Stomach (tissue), 9 donors: Measurements from ENCODE around the gene PLXNB1. TPM values are rescaled to one million over a fixed set of nuclear protein-coding genes. Genes with fewer than 3 reads are reported as not detected.
"Not testable (repeated sequence)": the region's sequence is repeated elsewhere in the genome, so short reads cannot be mapped to it uniquely, and the experiment has no call there.

Experiments
- DNase-seq, 2 donors: peaks; one replicate each; pipeline versions ENCODE4 v3.0.0 to v3.0.0-alpha.2; 2013 to 2019
- H3K27ac ChIP-seq, 5 donors: fragments of 200-600 bp in 4 of 5; sonication (generic) in 4 of 5; one replicate each; pipeline ENCODE4 v1.5.1; 2013 to 2019; ENCODE audit warnings: mild to moderate bottlenecking in 1 of 5, moderate library complexity in 1 of 5
- H3K27me3 ChIP-seq, 3 donors: fragments of 200-600 bp; sonication (generic); one replicate each; pipeline ENCODE4 v1.5.1; 2017 to 2019; ENCODE audit warnings: mixed run types in 1 of 3
- H3K36me3 ChIP-seq, 4 donors: fragments of 200-600 bp; sonication (generic); 1 replicate in 3 of 4; 2 replicates in 1 of 4; pipeline ENCODE4 v1.5.1; 2016 to 2019
- H3K4me1 ChIP-seq, 4 donors: fragments of 200-600 bp; sonication (generic); one replicate each; pipeline ENCODE4 v1.5.1; 2016 to 2019
- H3K4me3 ChIP-seq, 4 donors: fragments of 200-600 bp; sonication (generic) in 3 of 4; one replicate each; pipeline ENCODE4 v1.5.1; 2016 to 2019; ENCODE audit warnings: mild to moderate bottlenecking in 1 of 4
- H3K9me3 ChIP-seq, 4 donors: fragments of 200-600 bp; sonication (generic); one replicate each; pipeline ENCODE4 v1.5.1; 2016 to 2019
- EP300 ChIP-seq: sonication (generic); formaldehyde crosslinking; IDR thresholded peaks from one replicate; pipeline ENCODE4 v1.6.1; 2017; ENCODE audit warnings: antibody characterized with exemption
- POLR2A ChIP-seq, 4 donors: fragments of 450-650 bp; IDR thresholded peaks; one replicate each; pipeline ENCODE4 v1.6.1; 2016; ENCODE audit warnings: antibody characterized with exemption in 4 of 4, control low read depth in 2 of 4, mild to moderate bottlenecking in 1 of 4, moderate library complexity in 1 of 4
- POLR2AphosphoS5 ChIP-seq, 3 donors: sonication (generic); formaldehyde crosslinking; IDR thresholded peaks; one replicate each; pipeline ENCODE4 v1.6.1; 2016; ENCODE audit warnings: antibody characterized with exemption in 3 of 3
- WGBS, 5 donors: extraction: QIAGEN DNeasy Blood & Tissue Kit in 3 of 5; methylation state at CpG; one replicate each; pipeline versions ENCODE4 v1.1.5 to v1.1.7; 2013 to 2018; 5-methylcytosine and 5-hydroxymethylcytosine counted together
- intact Hi-C: fragments of 100-400 bp; cut with DNase I; formaldehyde crosslinking; loops from one replicate; pipeline ENCODE4 v1.15.1; 2023; ENCODE audit warnings: low total_unique reads
- polyA plus RNA-seq, 3 donors: library from polyadenylated mRNA; stranded (reverse); fragments of 200-250 nt; gene quantifications; one replicate each; pipeline ENCODE4 v1.2.3, GENCODE V29; 2013
- total RNA-seq, 5 donors: library from RNA; depleted of rRNA; stranded (reverse); fragments of >200 nt; gene quantifications; one replicate each; pipeline versions ENCODE4 v1.1.0 to v1.2.3, GENCODE V29; 2014 to 2016
- TF ChIP-seq, protein P1 (sequence below), 7 experiments: fragments of 450-650 bp in 4 of 7; fragments of 200-600 bp in 3 of 7; sonication (generic) in 3 of 7; IDR thresholded peaks; one replicate each; pipeline ENCODE4 v1.5.1; 2016 to 2019; ENCODE audit warnings: antibody characterized with exemption in 7 of 7, control low read depth in 2 of 7, mild to moderate bottlenecking in 1 of 7
- donor health status: healthy with polysubstance abuse.
- donor health status: Bipolar disorder and iron deficiency.
- donor health status: healthy.

The PLXNB1 gene
- total and polyA plus RNA-seq, 8 donors: 13.9 to 874 (median 135) TPM

DNA sequence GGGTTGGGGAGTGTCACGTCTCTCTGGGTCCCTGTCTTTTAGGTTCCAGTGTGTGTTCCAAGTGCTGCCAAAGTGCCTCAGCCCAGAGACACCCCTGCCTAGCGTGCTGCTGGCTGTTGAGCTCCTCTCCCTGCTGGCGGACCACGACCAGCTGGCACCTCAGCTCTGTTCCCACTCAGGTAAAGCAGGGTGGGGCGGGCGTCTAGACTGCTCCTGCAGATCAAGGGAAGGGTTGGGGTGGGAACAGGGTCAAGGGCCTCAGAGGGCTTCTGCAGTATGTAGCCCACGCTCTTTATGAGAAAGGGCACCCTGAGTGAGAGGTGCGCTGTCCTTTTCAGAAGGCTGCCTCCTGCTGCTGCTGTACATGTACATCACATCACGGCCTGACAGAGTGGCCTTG, 33.8 kb upstream of the PLXNB1 start:
- 81 to 90% (median 83%) methylated on average over 7 to 9 of the region's 9 CpGs for WGBS, 5 donors
- peaks cover 34 to 44% (median 39%) of the 10 kb centered on the region in 4 donors for H3K4me1 ChIP-seq
- intact Hi-C loops: loop anchor here (5.0 kb wide), 1 partner anchor 89 kb away; no protein-coding TSS in a partner anchor
- DNase-seq: no peak
- H3K9me3 ChIP-seq: no peaks in the 10 kb centered on the region
- TF ChIP-seq POLR2AphosphoS5 (IDR thresholded peaks at IDR 0.05): no peak
- no peak for TF ChIP-seq EP300
- TF ChIP-seq POLR2A (IDR thresholded peaks at IDR 0.05): no peak
- TF ChIP-seq, protein P1, sequence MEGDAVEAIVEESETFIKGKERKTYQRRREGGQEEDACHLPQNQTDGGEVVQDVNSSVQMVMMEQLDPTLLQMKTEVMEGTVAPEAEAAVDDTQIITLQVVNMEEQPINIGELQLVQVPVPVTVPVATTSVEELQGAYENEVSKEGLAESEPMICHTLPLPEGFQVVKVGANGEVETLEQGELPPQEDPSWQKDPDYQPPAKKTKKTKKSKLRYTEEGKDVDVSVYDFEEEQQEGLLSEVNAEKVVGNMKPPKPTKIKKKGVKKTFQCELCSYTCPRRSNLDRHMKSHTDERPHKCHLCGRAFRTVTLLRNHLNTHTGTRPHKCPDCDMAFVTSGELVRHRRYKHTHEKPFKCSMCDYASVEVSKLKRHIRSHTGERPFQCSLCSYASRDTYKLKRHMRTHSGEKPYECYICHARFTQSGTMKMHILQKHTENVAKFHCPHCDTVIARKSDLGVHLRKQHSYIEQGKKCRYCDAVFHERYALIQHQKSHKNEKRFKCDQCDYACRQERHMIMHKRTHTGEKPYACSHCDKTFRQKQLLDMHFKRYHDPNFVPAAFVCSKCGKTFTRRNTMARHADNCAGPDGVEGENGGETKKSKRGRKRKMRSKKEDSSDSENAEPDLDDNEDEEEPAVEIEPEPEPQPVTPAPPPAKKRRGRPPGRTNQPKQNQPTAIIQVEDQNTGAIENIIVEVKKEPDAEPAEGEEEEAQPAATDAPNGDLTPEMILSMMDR (IDR thresholded peaks at IDR 0.05): no peak
- H3K27ac ChIP-seq: peak overlapping the region in 2 of 5 donors; percentile 97 to 100
- H3K4me3 ChIP-seq: no peak overlapping the region
- H3K27me3 ChIP-seq: no peaks in the 10 kb centered on the region
- H3K36me3 ChIP-seq: peaks cover 51 to 60% (median 54%) of the 10 kb centered on the region in 4 donors

DNA sequence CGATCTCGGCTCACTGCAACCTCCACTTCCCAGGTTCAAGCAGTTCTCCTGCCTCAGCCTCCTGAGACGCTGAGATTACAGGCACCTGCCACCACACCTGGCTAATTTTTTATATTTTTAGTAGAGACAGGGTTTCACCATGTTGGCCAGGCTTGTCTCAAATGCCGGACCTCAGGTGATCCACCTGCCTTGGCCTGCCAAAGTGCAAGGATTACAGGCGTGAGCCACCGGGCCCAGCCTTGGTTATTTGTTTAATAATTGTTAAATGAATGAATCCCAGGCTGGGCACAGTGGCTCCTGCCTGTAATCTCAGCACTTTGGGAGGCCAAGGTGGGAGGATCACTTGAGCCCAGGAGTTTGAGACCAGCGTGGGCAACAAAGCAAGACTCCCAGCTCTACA, 31.9 kb upstream of the PLXNB1 start:
- WGBS, 5 donors: 81 to 87% (median 87%) methylated on average over 7 of the region's 7 CpGs

DNA sequence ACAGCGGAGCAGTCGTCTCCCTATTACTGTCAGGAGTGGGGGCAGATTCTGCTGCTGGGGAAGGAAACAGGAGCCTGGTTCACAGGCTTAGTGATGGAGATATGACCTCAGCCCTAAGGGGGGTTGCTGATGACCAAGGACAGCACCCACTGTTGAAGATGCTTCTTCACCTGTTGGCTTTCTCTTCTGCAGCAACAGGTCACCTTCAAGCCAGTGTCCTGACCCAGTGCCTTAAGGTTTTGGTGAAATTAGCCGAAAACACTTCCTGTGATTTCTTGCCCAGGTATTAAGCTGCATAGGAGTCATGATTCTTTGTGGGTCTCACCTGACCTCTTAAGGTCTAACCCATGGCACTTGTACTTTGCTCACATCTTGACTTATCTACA, 30.6 kb upstream of the PLXNB1 start:
- H3K4me1 ChIP-seq: peaks cover 7 to 13% (median 11%) of the 10 kb centered on the region in 4 donors
- WGBS, 5 donors: 90 to 98% (median 92%) methylated on average over 3 of the region's 3 CpGs
- H3K4me3 ChIP-seq: no peak overlapping the region
- intact Hi-C loops: loop anchor here (5.0 kb wide), 1 partner anchor 92 kb away; no protein-coding TSS in a partner anchor
- peaks cover 32 to 72% (median 65%) of the 10 kb centered on the region in 4 donors for H3K36me3 ChIP-seq
- H3K9me3 ChIP-seq: no peaks in the 10 kb centered on the region
- no peak for TF ChIP-seq POLR2AphosphoS5 (IDR thresholded peaks at IDR 0.05)
- TF ChIP-seq, protein P1 (IDR thresholded peaks at IDR 0.05): no peak
- no peak for TF ChIP-seq EP300
- DNase-seq: no peak
- H3K27ac ChIP-seq: no peak overlapping the region
- no peaks in the 10 kb centered on the region for H3K27me3 ChIP-seq

More for the DNA sequence above, 31.9 kb upstream of the PLXNB1 start:
- DNase-seq, H3K27ac ChIP-seq, H3K4me3 ChIP-seq, H3K9me3 ChIP-seq, H3K27me3 ChIP-seq: not testable (repeated sequence)
- Histone ChIP-seq H3K4me1 (peaks cover 14 to 24% (median 19%) of the 10 kb centered on the region in 4 donors), H3K36me3 (peaks cover 32 to 60% (median 53%) of the 10 kb centered on the region in 4 donors)
- intact Hi-C loops: loop anchor here (5.0 kb wide), 1 partner anchor 91 kb away; no protein-coding TSS in a partner anchor

DNA sequence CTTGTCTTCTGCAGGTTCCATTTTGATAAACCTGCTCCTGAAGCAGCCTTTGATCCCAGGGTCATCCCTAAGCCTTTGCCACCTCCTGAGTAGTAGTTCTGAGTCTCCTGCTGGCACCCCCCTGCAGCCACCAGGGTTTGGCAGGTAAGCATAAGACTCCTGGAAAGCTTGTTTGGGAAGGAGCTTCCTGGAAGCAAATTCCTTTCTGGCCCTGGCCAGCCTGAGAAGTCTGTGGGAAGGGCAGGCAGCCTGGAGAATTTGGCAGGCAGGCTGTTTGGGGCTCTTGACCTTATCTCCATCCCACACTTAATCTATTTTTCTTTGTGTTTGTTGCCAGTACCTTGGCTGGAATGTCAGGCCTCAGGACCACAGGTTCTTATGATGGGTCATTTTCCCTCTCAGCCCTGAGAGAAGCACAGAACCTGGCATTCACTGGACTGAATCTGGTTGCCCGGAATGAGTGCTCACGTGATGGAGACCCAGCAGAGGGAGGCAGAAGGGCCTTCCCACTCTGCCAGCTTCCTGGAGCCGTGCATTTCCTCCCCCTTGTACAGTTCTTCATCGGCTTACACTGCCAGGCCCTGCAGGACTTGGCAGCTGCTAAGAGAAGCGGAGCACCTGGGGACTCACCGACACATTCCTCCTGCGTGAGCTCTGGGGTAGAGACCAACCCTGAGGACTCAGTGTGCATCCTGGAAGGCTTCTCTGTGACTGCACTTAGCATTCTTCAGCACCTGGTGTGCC, 30.1 kb upstream of the PLXNB1 start:
- Histone ChIP-seq H3K27ac (no peak overlapping the region), H3K9me3 (no peaks in the 10 kb centered on the region), H3K4me1 (peaks cover 2 to 8% (median 5%) of the 10 kb centered on the region in 4 donors), H3K27me3 (no peaks in the 10 kb centered on the region), H3K36me3 (peaks cover 37 to 77% (median 71%) of the 10 kb centered on the region in 4 donors), H3K4me3 (no peak overlapping the region)
- WGBS, 5 donors: 75 to 81% (median 81%) methylated on average over 7 of the region's 7 CpGs
- no peak for DNase-seq
- intact Hi-C loops: loop anchor here (5.0 kb wide), 1 partner anchor 92 kb away; no protein-coding TSS in a partner anchor
- TF ChIP-seq POLR2A (IDR thresholded peaks at IDR 0.05) (no peak), POLR2AphosphoS5 (IDR thresholded peaks at IDR 0.05) (no peak), EP300 (no peak)
- TF ChIP-seq, protein P1 (IDR thresholded peaks at IDR 0.05): no peak

DNA sequence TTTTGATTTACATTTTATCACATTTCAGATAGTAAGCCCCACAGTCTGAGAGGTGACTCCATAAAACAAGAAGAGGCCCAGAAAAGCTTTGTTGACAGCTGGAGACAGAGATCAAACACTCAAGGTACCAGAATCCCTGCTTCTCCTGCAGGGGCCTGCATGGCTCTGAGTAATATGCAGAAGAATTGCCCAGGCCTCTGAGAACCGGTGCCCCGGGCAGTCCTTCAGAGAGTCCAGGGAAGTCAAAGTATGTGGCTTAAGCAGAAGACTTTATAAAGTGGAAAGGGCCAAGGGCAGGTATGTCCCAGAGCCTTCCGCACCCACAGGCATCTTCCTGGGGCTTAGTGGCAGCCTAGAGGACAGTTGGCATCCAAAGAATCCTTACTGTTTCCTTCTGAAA, 29.4 kb upstream of the PLXNB1 start:
- H3K4me1 ChIP-seq: peaks cover 0 to 2% (median 0%) of the 10 kb centered on the region in 4 donors
- H3K27me3 ChIP-seq: no peaks in the 10 kb centered on the region
- H3K4me3 ChIP-seq: no peak overlapping the region
- peaks cover 41 to 78% (median 77%) of the 10 kb centered on the region in 4 donors for H3K36me3 ChIP-seq
- no peak overlapping the region for H3K27ac ChIP-seq
- no peak for TF ChIP-seq EP300
- TF ChIP-seq, protein P1 (IDR thresholded peaks at IDR 0.05): no peak
- no peak for TF ChIP-seq POLR2AphosphoS5 (IDR thresholded peaks at IDR 0.05)
- TF ChIP-seq POLR2A (IDR thresholded peaks at IDR 0.05): no peak
- WGBS, 5 donors: 95 to 100% (median 97%) methylated on average over 3 of the region's 3 CpGs
- DNase-seq: no peak
- intact Hi-C loops: no loop called here
- no peaks in the 10 kb centered on the region for H3K9me3 ChIP-seq
